HCT116 (cell line): ENCODE measurements around the gene ZC3H8. TPM values are rescaled to one million over a fixed set of nuclear protein-coding genes. Genes with fewer than 3 reads are reported as not detected.

ENCODE experiments used
- ATAC-seq: fragments of 200-7000 bp; cut with Tn5 transposase; 2 replicates; pipeline ENCODE4 v1.9.1; 2020; ENCODE audit warnings: mild to moderate bottlenecking, moderate library complexity
- BruUV-seq: library from RNA; stranded (reverse); fragments of 400-500 nt; replicated peaks from 2 replicates; lab custom pipeline; 2021; lab: Mats Ljungman, UMichigan
- CTCF ChIA-PET: fragments of 300-600 bp; sonication (Branson Sonifier 250); formaldehyde crosslinking; loops from one replicate; lab custom pipeline; 2021; ENCODE audit warnings: antibody characterized with exemption; lab: Charles Lee
- POLR2A ChIA-PET: fragments of 300-600, 350-600 bp; sonication (Branson Sonifier 250); formaldehyde crosslinking; loops from one replicate; lab custom pipeline; 2021; ENCODE audit warnings: antibody characterized with exemption; lab: Charles Lee
- RAD21 ChIA-PET, 2 experiments: fragments of 300-600 bp; sonication (Branson Sonifier 250); formaldehyde crosslinking; loops; one replicate each; lab custom pipeline; 2023; ENCODE audit warnings: low total read pairs in 2 of 2; ENCODE audit not compliant: uncharacterized antibody in 2 of 2, unreplicated experiment in 2 of 2, low non-redundant PET in 1 of 2; lab: Charles Lee
- DNase-seq: peaks from one replicate; pipeline ENCODE4 v3.0.0-alpha.2; 2010; ENCODE audit warnings: low read depth, low spot score
- H2AFZ ChIP-seq: fragments of 200-600 bp; shearing (Covaris generic), sonication (generic); 2 replicates; pipeline ENCODE4 v1.6.1; 2017; ENCODE audit warnings: low read depth, mixed run types, mixed read lengths, antibody characterized with exemption, low read length; ENCODE audit not compliant: poor library complexity, severe bottlenecking
- H3K27ac ChIP-seq: 2 replicates; pipeline ENCODE4 v1.5.1; 2012; ENCODE audit warnings: low read depth, low read length
- H3K27me3 ChIP-seq: fragments of 200-600 bp; sonication (generic); 2 replicates; pipeline ENCODE4 v1.6.1; 2016; ENCODE audit warnings: mixed run types, low read length, mixed read lengths; ENCODE audit not compliant: insufficient read depth
- H3K36me3 ChIP-seq, 2 experiments: fragments of 200-500 bp in 1 of 2; fragments of 200-600 bp in 1 of 2; sonication (Bioruptor generic) in 1 of 2; sonication (generic) in 1 of 2; 2 replicates each; pipeline versions ENCODE4 v1.5.1 to v1.6.1; 2014 to 2016; ENCODE audit warnings: low read length in 2 of 2, inconsistent platforms in 1 of 2, mixed read lengths in 1 of 2, mixed run types in 1 of 2; ENCODE audit not compliant: insufficient read depth in 2 of 2, control insufficient read depth in 1 of 2
- H3K4me1 ChIP-seq, 2 experiments: fragments of 200-600 bp in 1 of 2; sonication (generic) in 1 of 2; 2 replicates each; pipeline versions ENCODE4 v1.5.1 to v1.6.1; 2012 to 2017; ENCODE audit warnings: low read length in 2 of 2, inconsistent platforms in 1 of 2, mild to moderate bottlenecking in 1 of 2, mixed read lengths in 1 of 2, mixed run types in 1 of 2, moderate library complexity in 1 of 2; ENCODE audit not compliant: insufficient read depth in 2 of 2, control insufficient read depth in 1 of 2
- H3K4me2 ChIP-seq: fragments of 200-600 bp; sonication (generic); 2 replicates; pipeline ENCODE4 v1.6.1; 2017; ENCODE audit warnings: mixed run types, low read length, mixed read lengths
- H3K4me3 ChIP-seq, 2 experiments: fragments of 200-600 bp in 1 of 2; sonication (generic) in 1 of 2; replicated peaks in 1 of 2; 2 replicates each; pipeline ENCODE4 v1.5.1; 2011 to 2016; ENCODE audit warnings: low read length in 2 of 2, control low read depth in 1 of 2, low read depth in 1 of 2, mild to moderate bottlenecking in 1 of 2, mixed read lengths in 1 of 2, mixed run types in 1 of 2
- H3K79me2 ChIP-seq: fragments of 200-600 bp; sonication (generic); 2 replicates; pipeline ENCODE4 v1.6.1; 2017; ENCODE audit warnings: mild to moderate bottlenecking, mixed run types, low read length, moderate library complexity, mixed read lengths; ENCODE audit not compliant: insufficient read depth
- H3K9ac ChIP-seq: fragments of 200-600 bp; sonication (generic); 2 replicates; pipeline ENCODE4 v1.6.1; 2016; ENCODE audit warnings: low read length, mixed read lengths
- H3K9me2 ChIP-seq: fragments of 200-600 bp; sonication (generic), shearing (Covaris generic); 2 replicates; pipeline ENCODE4 v1.6.1; 2017; ENCODE audit warnings: mixed run types, mild to moderate bottlenecking, moderate library complexity; ENCODE audit not compliant: insufficient read depth
- H3K9me3 ChIP-seq, 2 experiments: fragments of 200-500 bp in 1 of 2; fragments of 200-600 bp in 1 of 2; sonication (Bioruptor generic) in 1 of 2; sonication (generic) in 1 of 2; 2 replicates each; pipeline ENCODE4 v1.6.1; 2014 to 2017; ENCODE audit warnings: low read length in 2 of 2, mixed read lengths in 2 of 2, inconsistent platforms in 1 of 2, low read depth in 1 of 2, mild to moderate bottlenecking in 1 of 2, mixed run types in 1 of 2, moderate library complexity in 1 of 2; ENCODE audit not compliant: control insufficient read depth in 1 of 2, insufficient read depth in 1 of 2
- H4K20me1 ChIP-seq: fragments of 200-600 bp; sonication (generic), shearing (Covaris generic); 2 replicates; pipeline ENCODE4 v1.6.1; 2017; ENCODE audit warnings: mixed run types, mild to moderate bottlenecking, moderate library complexity; ENCODE audit not compliant: insufficient read depth
- CEBPB ChIP-seq: IDR thresholded peaks from 2 replicates; pipeline ENCODE4 v1.6.1; 2012; ENCODE audit warnings: low read depth
- ELF1 ChIP-seq: IDR thresholded peaks from 2 replicates; pipeline ENCODE4 v1.6.1; 2012; ENCODE audit warnings: low read depth, borderline replicate concordance
- EZH2 ChIP-seq: fragments of 200-600 bp; sonication (generic); IDR thresholded peaks from 2 replicates; pipeline ENCODE4 v1.6.1; 2017; ENCODE audit warnings: antibody characterized with exemption, mixed run types
- EZH2phosphoT487 ChIP-seq: fragments of 200-600 bp; IDR thresholded peaks from 2 replicates; pipeline ENCODE4 v1.6.1; 2018; ENCODE audit warnings: antibody characterized with exemption, borderline replicate concordance
- JUND ChIP-seq: IDR thresholded peaks from 2 replicates; pipeline ENCODE4 v1.6.1; 2012
- POLR2A ChIP-seq: IDR thresholded peaks from 2 replicates; pipeline ENCODE4 v1.7.0; 2011; ENCODE audit warnings: borderline replicate concordance; ENCODE audit not compliant: insufficient read depth, insufficient read length; ENCODE audit errors: extremely low read depth
- POLR2AphosphoS5 ChIP-seq: IDR thresholded peaks from 2 replicates; pipeline ENCODE4 v1.6.1; 2011; ENCODE audit warnings: mild to moderate bottlenecking, low read depth, low read length, moderate library complexity
- RAD21 ChIP-seq: IDR thresholded peaks from 2 replicates; pipeline ENCODE4 v1.6.1; 2012; ENCODE audit warnings: low read depth, mild to moderate bottlenecking
- SRF ChIP-seq: IDR thresholded peaks from 2 replicates; pipeline ENCODE4 v1.6.1; 2012; ENCODE audit warnings: low read depth
- TCF7L2 ChIP-seq: IDR thresholded peaks from 2 replicates; pipeline ENCODE4 v1.7.0; 2011; ENCODE audit warnings: borderline replicate concordance, inconsistent platforms; ENCODE audit not compliant: insufficient read depth, insufficient read length; ENCODE audit errors: extremely low read depth
- YY1 ChIP-seq: IDR thresholded peaks from 2 replicates; pipeline ENCODE4 v1.6.1; 2011; ENCODE audit warnings: low read length, low read depth, moderate library complexity, mild to moderate bottlenecking; ENCODE audit not compliant: insufficient replicate concordance; ENCODE audit errors: extremely low read depth
- ZNF274 ChIP-seq: fragments of 200-500 bp; sonication (Bioruptor generic); IDR thresholded peaks from 2 replicates; pipeline ENCODE4 v1.6.1; 2014; ENCODE audit warnings: mild to moderate bottlenecking, low read depth, low read length, inconsistent platforms
- intact Hi-C: fragments of 100-400 bp; cut with micrococcal nuclease; formaldehyde crosslinking; loops from 2 replicates; pipeline ENCODE4 v1.10.0; 2022
- total RNA-seq: library from RNA; stranded (reverse); gene quantifications from one replicate; pipeline ENCODE4 v1.2.1, GENCODE V29; 2021; ENCODE audit not compliant: unreplicated experiment
- TF ChIP-seq, protein P1 (sequence below): IDR thresholded peaks from 2 replicates; pipeline ENCODE4 v1.6.1; 2012

ZC3H8 gene
- total RNA-seq, 1 experiment from 2014 or later = 13.4 TPM

DNA sequence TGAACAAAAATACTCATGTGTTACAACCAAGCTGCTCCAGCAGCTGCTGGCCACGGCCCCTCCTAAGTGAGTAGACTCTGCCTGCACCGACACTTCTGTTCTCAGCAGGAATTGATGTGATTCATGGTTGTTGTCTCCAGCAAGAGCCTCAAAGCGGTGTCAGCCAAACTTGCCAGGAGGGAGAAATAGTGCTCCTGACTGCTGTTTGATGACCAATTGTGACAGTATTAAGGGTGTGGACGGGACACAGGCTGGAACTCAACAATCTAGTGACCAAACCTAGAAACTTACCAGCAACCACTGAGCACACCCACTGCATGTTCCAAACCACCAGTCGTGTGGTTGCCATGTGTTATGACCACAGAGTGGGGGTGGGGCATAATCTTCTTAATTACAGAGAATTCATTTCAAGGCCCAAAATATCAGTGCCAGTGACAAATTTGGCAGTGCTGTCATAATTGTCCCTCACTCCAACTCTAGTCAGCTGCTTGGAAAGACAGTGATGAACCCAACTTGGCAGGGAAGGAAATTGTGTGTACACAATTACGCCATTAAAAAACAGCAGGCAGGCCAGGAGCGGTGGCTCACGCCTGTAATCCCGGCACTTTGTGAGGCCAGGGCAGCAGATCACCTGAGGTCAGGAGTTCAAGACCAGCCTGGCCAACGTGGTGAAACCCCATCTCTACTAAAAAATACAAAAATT is 86.3 kb downstream of the ZC3H8 start:
- Histone ChIP-seq H3K9me2 (no peaks in the 10 kb centered on the region), H3K36me3 (no peaks in the 10 kb centered on the region), H3K9ac (no peak overlapping the region), H3K27ac (no peak overlapping the region), H3K4me1 (no peaks in the 10 kb centered on the region), H3K27me3 (no peaks in the 10 kb centered on the region), H3K4me2 (no peak overlapping the region), H3K79me2 (no peaks in the 10 kb centered on the region), H3K9me3 (no peaks in the 10 kb centered on the region), H3K4me3 (no peak overlapping the region), H4K20me1 (no peaks in the 10 kb centered on the region), H2AFZ (no peak overlapping the region)
- DNase-seq = no peak
- TF ChIP-seq YY1 (no peak), RAD21 (no peak), CEBPB (no peak), ZNF274 (no peak), POLR2AphosphoS5 (no peak), POLR2A (no peak), SRF (no peak), EZH2 (no peak), TCF7L2 (no peak), ELF1 (no peak), JUND (no peak), EZH2phosphoT487 (no peak)
- TF ChIP-seq, protein P1, sequence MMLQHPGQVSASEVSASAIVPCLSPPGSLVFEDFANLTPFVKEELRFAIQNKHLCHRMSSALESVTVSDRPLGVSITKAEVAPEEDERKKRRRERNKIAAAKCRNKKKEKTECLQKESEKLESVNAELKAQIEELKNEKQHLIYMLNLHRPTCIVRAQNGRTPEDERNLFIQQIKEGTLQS = no peak
- no peak for ATAC-seq
- BruUV-seq = no TSS peak
- intact Hi-C loops = no loop called here
- ChIA-PET RAD21 (no interaction called here), CTCF (no interaction called here), POLR2A (no interaction called here)
